ENCODE results near the gene KCNJ2. TPM values are rescaled to one million over a fixed set of nuclear protein-coding genes. Genes with fewer than 3 reads are reported as not detected.

KCNJ2 gene
- total and polyA plus RNA-seq, 7 donors, result 0.60 to 2.5 (median 2.1) TPM

- no peaks in the 10 kb centered on the region for H3K27me3 ChIP-seq
- H3K4me3 ChIP-seq, result no peak overlapping the region
- intact Hi-C loops (cut with DNase I), result no loop called here
- TF ChIP-seq POLR2A (IDR thresholded peaks at IDR 0.05) (no peak), CTCF (IDR thresholded peaks at IDR 0.05) (no peak), EP300 (IDR thresholded peaks at IDR 0.05) (no peak), POLR2AphosphoS5 (IDR thresholded peaks at IDR 0.05) (no peak)
- no peaks in the 10 kb centered on the region for H3K9me3 ChIP-seq
- no peaks in the 10 kb centered on the region for H3K4me1 ChIP-seq
- no peak overlapping the region for H3K27ac ChIP-seq
- DNase-seq, result no peak
- WGBS, 2 donors, result 39 to 61% methylated on average over 2 of the region's 2 CpGs
- no peaks in the 10 kb centered on the region for H3K36me3 ChIP-seq
These were observed 9.4 kb upstream of the KCNJ2 start for GRCh38 chr17:70159980-70160379.

- no peak for TF ChIP-seq EP300 (IDR thresholded peaks at IDR 0.05)
- TF ChIP-seq CTCF (IDR thresholded peaks at IDR 0.05), result no peak
- no peak for TF ChIP-seq POLR2A (IDR thresholded peaks at IDR 0.05)
- TF ChIP-seq POLR2AphosphoS5 (IDR thresholded peaks at IDR 0.05), result no peak
- H3K27me3 ChIP-seq, result no peaks in the 10 kb centered on the region
- no peaks in the 10 kb centered on the region for H3K4me1 ChIP-seq
- WGBS, 2 donors, result 90 to 97% methylated on average over 1 of the region's 1 CpG
- no peak overlapping the region for H3K4me3 ChIP-seq
- no peaks in the 10 kb centered on the region for H3K36me3 ChIP-seq
- intact Hi-C loops (cut with DNase I), result no loop called here
- no peak for DNase-seq
- H3K9me3 ChIP-seq, result no peaks in the 10 kb centered on the region
- no peak overlapping the region for H3K27ac ChIP-seq
These were observed 7.8 kb upstream of the KCNJ2 start for GRCh38 chr17:70161519-70161918.

GRCh38 chr17:70165383-70165782 lies 3.9 kb upstream of the KCNJ2 start:
- DNase-seq, result no peak
- intact Hi-C loops (cut with DNase I), result no loop called here
- TF ChIP-seq POLR2A (IDR thresholded peaks at IDR 0.05), result no peak
- TF ChIP-seq EP300 (IDR thresholded peaks at IDR 0.05), result no peak
- TF ChIP-seq CTCF (IDR thresholded peaks at IDR 0.05), result no peak
- no peak for TF ChIP-seq POLR2AphosphoS5 (IDR thresholded peaks at IDR 0.05)
- 89 to 91% methylated on average over 2 of the region's 2 CpGs for WGBS, 2 donors
- no peak overlapping the region for H3K27ac ChIP-seq
- H3K4me1 ChIP-seq, result peaks cover 0 to 22% (median 12%) of the 10 kb centered on the region in 4 donors
- H3K4me3 ChIP-seq, result no peak overlapping the region
- no peaks in the 10 kb centered on the region for H3K9me3 ChIP-seq
- H3K36me3 ChIP-seq, result no peaks in the 10 kb centered on the region
- peaks cover 0 to 3% (median 0%) of the 10 kb centered on the region in 3 donors for H3K27me3 ChIP-seq

GRCh38 chr17:70166615-70167014 lies 2.7 kb upstream of the KCNJ2 start:
- peaks cover 0 to 12% (median 6%) of the 10 kb centered on the region in 3 donors for H3K27me3 ChIP-seq
- no peaks in the 10 kb centered on the region for H3K36me3 ChIP-seq
- H3K4me3 ChIP-seq, result no peak overlapping the region
- DNase-seq, result no peak
- no peak overlapping the region for H3K27ac ChIP-seq
- WGBS, 2 donors, result 92 to 94% methylated on average over 4 of the region's 4 CpGs
- TF ChIP-seq POLR2AphosphoS5 (IDR thresholded peaks at IDR 0.05) (no peak), CTCF (IDR thresholded peaks at IDR 0.05) (no peak), POLR2A (IDR thresholded peaks at IDR 0.05) (no peak), EP300 (IDR thresholded peaks at IDR 0.05) (no peak)
- no peaks in the 10 kb centered on the region for H3K9me3 ChIP-seq
- peaks cover 0 to 22% (median 13%) of the 10 kb centered on the region in 4 donors for H3K4me1 ChIP-seq
- intact Hi-C loops (cut with DNase I), result no loop called here
